ENCODE results near the gene MAPK10.

- TF ChIP-seq POLR2A (IDR thresholded peaks at IDR 0.05; ENCODE audit: low read depth, low read length) (no peak), POLR2AphosphoS5 (IDR thresholded peaks at IDR 0.05; ENCODE audit: low read depth, low read length) (no peak)
Measured at GRCh38 chr4:86107112-86107511, 252.7 kb downstream of the MAPK10 start.

Data from GM12892 (cell line).